ENCODE data around the gene GMPR. TPM values are rescaled to one million over a fixed set of nuclear protein-coding genes. Genes with fewer than 3 reads are reported as not detected.

The GMPR gene
- total RNA-seq, 1 donor from 2014 or later, result 2.0 TPM

- Histone ChIP-seq H3K27ac (peak overlapping the region; percentile 52), H3K4me3 (no peak overlapping the region), H3K4me1 (peaks cover 4% of the 10 kb centered on the region), H3K9me3 (no peaks in the 10 kb centered on the region), H3K36me3 (no peaks in the 10 kb centered on the region), H3K27me3 (no peaks in the 10 kb centered on the region)
- peak in 1 of 2 donors; percentile 72 for DNase-seq (ENCODE audit: extremely low spot score in 2 of 2)
- TF ChIP-seq POLR2A (IDR thresholded peaks at IDR 0.05), result no peak
- no peak for TF ChIP-seq CTCF (IDR thresholded peaks at IDR 0.05)
- TF ChIP-seq POLR2AphosphoS5 (IDR thresholded peaks at IDR 0.05; ENCODE audit: insufficient read depth in 1 of 2, low read depth in 1 of 2), result no peak
- intact Hi-C loops (cut with DNase I), result loop anchor here (5.0 kb wide), 1 partner anchor 513 kb away; no protein-coding TSS in a partner anchor
These were observed 33.6 kb upstream of the GMPR start for GRCh38 chr6:16204653-16205376.

- no peaks in the 10 kb centered on the region for H3K36me3 ChIP-seq
- DNase-seq (ENCODE audit: extremely low spot score in 2 of 2), result peak in 1 of 2 donors; percentile 79
- intact Hi-C loops (cut with DNase I), result loop anchor here (5.0 kb wide), 1 partner anchor 513 kb away; no protein-coding TSS in a partner anchor
- H3K4me3 ChIP-seq, result no peak overlapping the region
- H3K27me3 ChIP-seq, result no peaks in the 10 kb centered on the region
- TF ChIP-seq POLR2A (IDR thresholded peaks at IDR 0.05) (no peak), CTCF (IDR thresholded peaks at IDR 0.05) (no peak), POLR2AphosphoS5 (IDR thresholded peaks at IDR 0.05; ENCODE audit: insufficient read depth in 1 of 2, low read depth in 1 of 2) (no peak)
- H3K4me1 ChIP-seq, result no peaks in the 10 kb centered on the region
- no peaks in the 10 kb centered on the region for H3K9me3 ChIP-seq
- peak overlapping the region; percentile 52 for H3K27ac ChIP-seq
These were observed 32.8 kb upstream of the GMPR start for GRCh38 chr6:16205377-16206144.

- DNase-seq (ENCODE audit: extremely low spot score in 2 of 2), result peak in 1 of 2 donors; percentile 70
- Histone ChIP-seq H3K9me3 (no peaks in the 10 kb centered on the region), H3K36me3 (no peaks in the 10 kb centered on the region), H3K27ac (no peak overlapping the region), H3K4me1 (no peaks in the 10 kb centered on the region), H3K4me3 (no peak overlapping the region), H3K27me3 (no peaks in the 10 kb centered on the region)
- TF ChIP-seq POLR2AphosphoS5 (IDR thresholded peaks at IDR 0.05; ENCODE audit: insufficient read depth in 1 of 2, low read depth in 1 of 2) (peak in 1 of 2 donors; percentile 39), POLR2A (IDR thresholded peaks at IDR 0.05) (no peak), CTCF (IDR thresholded peaks at IDR 0.05) (peak; percentile 73 to 96 (median 93))
- intact Hi-C loops (cut with DNase I), result loop anchor here (5.0 kb wide), 1 partner anchor 514 kb away; no protein-coding TSS in a partner anchor
These were observed 31.8 kb upstream of the GMPR start for GRCh38 chr6:16206595-16207037.

GRCh38 chr6:16208989-16209388 is 29.4 kb upstream of the GMPR start:
- Histone ChIP-seq H3K27ac (no peak overlapping the region), H3K4me1 (no peaks in the 10 kb centered on the region), H3K4me3 (no peak overlapping the region), H3K27me3 (no peaks in the 10 kb centered on the region), H3K36me3 (no peaks in the 10 kb centered on the region), H3K9me3 (no peaks in the 10 kb centered on the region)
- peak in 1 of 2 donors; percentile 11 for DNase-seq (ENCODE audit: extremely low spot score in 2 of 2)
- intact Hi-C loops (cut with DNase I), result loop anchor here (5.0 kb wide), 1 partner anchor 517 kb away; no protein-coding TSS in a partner anchor
- TF ChIP-seq CTCF (IDR thresholded peaks at IDR 0.05) (no peak), POLR2A (IDR thresholded peaks at IDR 0.05) (no peak), POLR2AphosphoS5 (IDR thresholded peaks at IDR 0.05; ENCODE audit: insufficient read depth in 1 of 2, low read depth in 1 of 2) (no peak)
